ENCODE measurements around the gene NT5E. TPM values are rescaled to one million over a fixed set of nuclear protein-coding genes. Genes with fewer than 3 reads are reported as not detected.

The NT5E gene
- total and polyA plus RNA-seq, 12 donors: 2.9 to 14.2 (median 9.6) TPM

- H3K36me3 ChIP-seq (replicated peaks in 1 of 2): no peaks in the 10 kb centered on the region
- 55 to 76% (median 65%) methylated on average over 2 of the region's 2 CpGs for WGBS, 4 donors
- no peak for DNase-seq
- intact Hi-C loops (cut with DNase I): no loop called here
- no peaks in the 10 kb centered on the region for H3K9me3 ChIP-seq (replicated peaks in 1 of 3)
- H3K27me3 ChIP-seq: no peaks in the 10 kb centered on the region
- H3K4me3 ChIP-seq: no peak overlapping the region
- H3K27ac ChIP-seq: no peak overlapping the region
- H3K4me1 ChIP-seq (replicated peaks in 1 of 2): peaks cover 0 to 4% of the 10 kb centered on the region in 2 donors
- TF ChIP-seq CTCF (IDR thresholded peaks at IDR 0.05) (no peak), POLR2A (IDR thresholded peaks at IDR 0.05) (no peak)
These were observed 20.1 kb downstream of the NT5E start for GRCh38 chr6:85470023-85470410.

GRCh38 chr6:85472744-85473143, 22.9 kb downstream of the NT5E start:
- 70 to 81% (median 78%) methylated on average over 1 of the region's 1 CpG for whole genome bisulfite sequencing, 4 donors

GRCh38 chr6:85473748-85474147, 23.9 kb downstream of the NT5E start:
- intact Hi-C loops (cut with DNase I): no loop called here
- no peak overlapping the region for H3K4me3 ChIP-seq
- TF ChIP-seq CTCF (IDR thresholded peaks at IDR 0.05) (no peak), POLR2A (IDR thresholded peaks at IDR 0.05) (no peak)
- WGBS, 4 donors: 85 to 96% (median 86%) methylated on average over 1 of the region's 1 CpG
- no peak overlapping the region for H3K27ac ChIP-seq
- no peaks in the 10 kb centered on the region for H3K9me3 ChIP-seq (replicated peaks in 1 of 3)
- no peaks in the 10 kb centered on the region for H3K4me1 ChIP-seq (replicated peaks in 1 of 2)
- DNase-seq: no peak
- no peaks in the 10 kb centered on the region for H3K36me3 ChIP-seq (replicated peaks in 1 of 2)
- no peaks in the 10 kb centered on the region for H3K27me3 ChIP-seq

More at GRCh38 chr6:85472744-85473143, 22.9 kb downstream of the NT5E start:
- Histone ChIP-seq H3K9me3 (replicated peaks in 1 of 3) (no peaks in the 10 kb centered on the region), H3K27ac (no peak overlapping the region), H3K27me3 (no peaks in the 10 kb centered on the region), H3K36me3 (replicated peaks in 1 of 2) (no peaks in the 10 kb centered on the region), H3K4me1 (replicated peaks in 1 of 2) (no peaks in the 10 kb centered on the region), H3K4me3 (no peak overlapping the region)
- intact Hi-C loops (cut with DNase I): no loop called here
- DNase-seq: no peak
- TF ChIP-seq POLR2A (IDR thresholded peaks at IDR 0.05): no peak
- TF ChIP-seq CTCF (IDR thresholded peaks at IDR 0.05): no peak

GRCh38 chr6:85476532-85476931, 26.6 kb downstream of the NT5E start:
- Histone ChIP-seq H3K36me3 (replicated peaks in 1 of 2) (no peaks in the 10 kb centered on the region), H3K27me3 (no peaks in the 10 kb centered on the region), H3K9me3 (replicated peaks in 1 of 3) (no peaks in the 10 kb centered on the region), H3K4me1 (replicated peaks in 1 of 2) (no peaks in the 10 kb centered on the region), H3K4me3 (no peak overlapping the region), H3K27ac (no peak overlapping the region)
- TF ChIP-seq CTCF (IDR thresholded peaks at IDR 0.05) (no peak), POLR2A (IDR thresholded peaks at IDR 0.05) (no peak)
- WGBS, 4 donors: 83 to 98% (median 92%) methylated on average over 3 to 4 of the region's 4 CpGs
- intact Hi-C loops (cut with DNase I): no loop called here
- DNase-seq: no peak
